ENCODE data around the gene ERAP2.
"Not testable (repeated sequence)": the region's sequence is repeated elsewhere in the genome, so short reads cannot be mapped to it uniquely, and the experiment has no call there.

The ERAP2 gene

GRCh38 chr5:96928931-96929708 lies 52.8 kb downstream of the ERAP2 start:
- DNase-seq (ENCODE audit: insufficient read length, low spot score) (no peak), FAIRE-seq (no peak)

- DNase-seq (ENCODE audit: insufficient read length, low spot score) = no peak
- no peak for FAIRE-seq
Measured at GRCh38 chr5:96930058-96930457, 53.8 kb downstream of the ERAP2 start.

GRCh38 chr5:96930589-96930988 lies 54.3 kb downstream of the ERAP2 start:
- DNase-seq (ENCODE audit: insufficient read length, low spot score) (no peak), FAIRE-seq (no peak)

- FAIRE-seq; DNase-seq (ENCODE audit: insufficient read length, low spot score): not testable (repeated sequence)
Measured at GRCh38 chr5:96931037-96931436, 54.7 kb downstream of the ERAP2 start.

GRCh38 chr5:96931605-96932004 lies 55.3 kb downstream of the ERAP2 start:
- no peak for DNase-seq (ENCODE audit: insufficient read length, low spot score)
- no peak for FAIRE-seq

GRCh38 chr5:96932026-96932425 lies 55.7 kb downstream of the ERAP2 start:
- FAIRE-seq (no peak), DNase-seq (ENCODE audit: insufficient read length, low spot score) (no peak)

GRCh38 chr5:96933764-96934707 lies 57.7 kb downstream of the ERAP2 start:
- no peak for FAIRE-seq
- DNase-seq (ENCODE audit: insufficient read length, low spot score) = peak; percentile 10

GRCh38 chr5:96934708-96935558 lies 58.6 kb downstream of the ERAP2 start:
- DNase-seq (ENCODE audit: insufficient read length, low spot score) = peak; percentile 83
- peak; percentile 51 for FAIRE-seq

GRCh38 chr5:96935559-96936430 lies 59.5 kb downstream of the ERAP2 start, which contains the start of gene LNPEP:
Gene LNPEP (plus strand): TSS chr5:96936080. CDS start chr5:96936156, 76 bp downstream.
- peak; percentile 94 for DNase-seq (ENCODE audit: insufficient read length, low spot score)

GRCh38 chr5:96936431-96937320 lies 60.4 kb downstream of the ERAP2 start:
- peak; percentile 4 for FAIRE-seq
- DNase-seq (ENCODE audit: insufficient read length, low spot score) = peak; percentile 21

More at GRCh38 chr5:96935559-96936430, 59.5 kb downstream of the ERAP2 start, which contains the start of gene LNPEP:
- peak; percentile 81 for FAIRE-seq

- FAIRE-seq (no peak), DNase-seq (ENCODE audit: insufficient read length, low spot score) (no peak)
Measured at GRCh38 chr5:96940586-96940985, 64.3 kb downstream of the ERAP2 start.

GRCh38 chr5:96941140-96941539 lies 64.8 kb downstream of the ERAP2 start:
- DNase-seq (ENCODE audit: insufficient read length, low spot score) (no peak), FAIRE-seq (no peak)

- no peak for DNase-seq (ENCODE audit: insufficient read length, low spot score)
- FAIRE-seq = no peak
Measured at GRCh38 chr5:96942078-96942477, 65.8 kb downstream of the ERAP2 start.

GRCh38 chr5:96942911-96943310 lies 66.6 kb downstream of the ERAP2 start:
- DNase-seq (ENCODE audit: insufficient read length, low spot score) = no peak
- no peak for FAIRE-seq

GRCh38 chr5:96943799-96944198 lies 67.5 kb downstream of the ERAP2 start:
- no peak for DNase-seq (ENCODE audit: insufficient read length, low spot score)
- FAIRE-seq = no peak

GRCh38 chr5:96945144-96945897 lies 69.0 kb downstream of the ERAP2 start:
- FAIRE-seq (no peak), DNase-seq (ENCODE audit: insufficient read length, low spot score) (no peak)

- no peak for FAIRE-seq
- no peak for DNase-seq (ENCODE audit: insufficient read length, low spot score)
Measured at GRCh38 chr5:96946381-96946780, 70.1 kb downstream of the ERAP2 start.
